ENCODE measurements around the gene RNU1-1.
"Not testable (repeated sequence)": the region's sequence is repeated elsewhere in the genome, so short reads cannot be mapped to it uniquely, and the experiment has no call there.

The RNU1-1 gene

GRCh38 chr1:16487011-16487410 is 27.1 kb downstream of the RNU1-1 start:
- peaks cover 12% of the 10 kb centered on the region for H3K36me3 ChIP-seq (ENCODE audit: control insufficient read depth, insufficient read depth, low read length, severe bottlenecking)
- H3K9me3 ChIP-seq (ENCODE audit: control insufficient read depth, low read length); DNase-seq (ENCODE audit: low read depth); H3K9ac ChIP-seq (ENCODE audit: low read length); H3K27me3 ChIP-seq (replicated peaks; ENCODE audit: control insufficient read depth, insufficient read depth, low read length); H3K4me3 ChIP-seq (ENCODE audit: low read length); H3K4me1 ChIP-seq (ENCODE audit: control insufficient read depth, insufficient read depth, low read length): not testable (repeated sequence)

GRCh38 chr1:16486316-16486715 is 27.8 kb downstream of the RNU1-1 start:
- not testable (repeated sequence) for DNase-seq (ENCODE audit: low read depth); H3K4me3 ChIP-seq (ENCODE audit: low read length); H3K27me3 ChIP-seq (replicated peaks; ENCODE audit: control insufficient read depth, insufficient read depth, low read length); H3K9ac ChIP-seq (ENCODE audit: low read length); H3K9me3 ChIP-seq (ENCODE audit: control insufficient read depth, low read length); H3K4me1 ChIP-seq (ENCODE audit: control insufficient read depth, insufficient read depth, low read length)
- peaks cover 13% of the 10 kb centered on the region for H3K36me3 ChIP-seq (ENCODE audit: control insufficient read depth, insufficient read depth, low read length, severe bottlenecking)

GRCh38 chr1:16484931-16485330 is 29.2 kb downstream of the RNU1-1 start:
- Histone ChIP-seq H3K9ac (ENCODE audit: low read length) (no peak overlapping the region), H3K9me3 (ENCODE audit: control insufficient read depth, low read length) (no peaks in the 10 kb centered on the region), H3K27me3 (replicated peaks; ENCODE audit: control insufficient read depth, insufficient read depth, low read length) (no peaks in the 10 kb centered on the region), H3K4me1 (ENCODE audit: control insufficient read depth, insufficient read depth, low read length) (no peaks in the 10 kb centered on the region), H3K36me3 (ENCODE audit: control insufficient read depth, insufficient read depth, low read length, severe bottlenecking) (peaks cover 24% of the 10 kb centered on the region), H3K4me3 (ENCODE audit: low read length) (no peak overlapping the region)
- no peak for DNase-seq (ENCODE audit: low read depth)

GRCh38 chr1:16484501-16484835 is 29.6 kb downstream of the RNU1-1 start:
- Histone ChIP-seq H3K9ac (ENCODE audit: low read length) (no peak overlapping the region), H3K4me3 (ENCODE audit: low read length) (no peak overlapping the region), H3K9me3 (ENCODE audit: control insufficient read depth, low read length) (no peaks in the 10 kb centered on the region), H3K36me3 (ENCODE audit: control insufficient read depth, insufficient read depth, low read length, severe bottlenecking) (peaks cover 24% of the 10 kb centered on the region), H3K4me1 (ENCODE audit: control insufficient read depth, insufficient read depth, low read length) (no peaks in the 10 kb centered on the region), H3K27me3 (replicated peaks; ENCODE audit: control insufficient read depth, insufficient read depth, low read length) (no peaks in the 10 kb centered on the region)
- no peak for DNase-seq (ENCODE audit: low read depth)

- H3K4me1 ChIP-seq (ENCODE audit: control insufficient read depth, insufficient read depth, low read length); DNase-seq (ENCODE audit: low read depth); H3K9ac ChIP-seq (ENCODE audit: low read length); H3K4me3 ChIP-seq (ENCODE audit: low read length); H3K9me3 ChIP-seq (ENCODE audit: control insufficient read depth, low read length); H3K27me3 ChIP-seq (replicated peaks; ENCODE audit: control insufficient read depth, insufficient read depth, low read length): not testable (repeated sequence)
- H3K36me3 ChIP-seq (ENCODE audit: control insufficient read depth, insufficient read depth, low read length, severe bottlenecking) = peaks cover 24% of the 10 kb centered on the region
Observed at GRCh38 chr1:16483639-16484500, 30.2 kb downstream of the RNU1-1 start.

- not testable (repeated sequence) for H3K9ac ChIP-seq (ENCODE audit: low read length); H3K4me1 ChIP-seq (ENCODE audit: control insufficient read depth, insufficient read depth, low read length); H3K27me3 ChIP-seq (replicated peaks; ENCODE audit: control insufficient read depth, insufficient read depth, low read length); H3K9me3 ChIP-seq (ENCODE audit: control insufficient read depth, low read length); H3K4me3 ChIP-seq (ENCODE audit: low read length); DNase-seq (ENCODE audit: low read depth)
- peaks cover 28% of the 10 kb centered on the region for H3K36me3 ChIP-seq (ENCODE audit: control insufficient read depth, insufficient read depth, low read length, severe bottlenecking)
Observed at GRCh38 chr1:16483146-16483545, 30.9 kb downstream of the RNU1-1 start.

- H3K9me3 ChIP-seq (ENCODE audit: control insufficient read depth, low read length) = no peaks in the 10 kb centered on the region
- no peaks in the 10 kb centered on the region for H3K27me3 ChIP-seq (replicated peaks; ENCODE audit: control insufficient read depth, insufficient read depth, low read length)
- no peaks in the 10 kb centered on the region for H3K4me1 ChIP-seq (ENCODE audit: control insufficient read depth, insufficient read depth, low read length)
- H3K36me3 ChIP-seq (ENCODE audit: control insufficient read depth, insufficient read depth, low read length, severe bottlenecking) = peaks cover 34% of the 10 kb centered on the region
- no peak for DNase-seq (ENCODE audit: low read depth)
- H3K4me3 ChIP-seq (ENCODE audit: low read length) = no peak overlapping the region
- no peak overlapping the region for H3K9ac ChIP-seq (ENCODE audit: low read length)
Observed at GRCh38 chr1:16478091-16478490, 36.0 kb downstream of the RNU1-1 start.

- not testable (repeated sequence) for H3K9me3 ChIP-seq (ENCODE audit: control insufficient read depth, low read length); H3K27me3 ChIP-seq (replicated peaks; ENCODE audit: control insufficient read depth, insufficient read depth, low read length); H3K4me1 ChIP-seq (ENCODE audit: control insufficient read depth, insufficient read depth, low read length); H3K4me3 ChIP-seq (ENCODE audit: low read length); H3K9ac ChIP-seq (ENCODE audit: low read length); DNase-seq (ENCODE audit: low read depth)
- H3K36me3 ChIP-seq (ENCODE audit: control insufficient read depth, insufficient read depth, low read length, severe bottlenecking) = peaks cover 39% of the 10 kb centered on the region
Observed at GRCh38 chr1:16475771-16476770, 38.0 kb downstream of the RNU1-1 start.

- H3K9ac ChIP-seq (ENCODE audit: low read length); H3K27me3 ChIP-seq (replicated peaks; ENCODE audit: control insufficient read depth, insufficient read depth, low read length); H3K4me1 ChIP-seq (ENCODE audit: control insufficient read depth, insufficient read depth, low read length); H3K4me3 ChIP-seq (ENCODE audit: low read length); H3K9me3 ChIP-seq (ENCODE audit: control insufficient read depth, low read length); DNase-seq (ENCODE audit: low read depth): not testable (repeated sequence)
- peaks cover 31% of the 10 kb centered on the region for H3K36me3 ChIP-seq (ENCODE audit: control insufficient read depth, insufficient read depth, low read length, severe bottlenecking)
Observed at GRCh38 chr1:16474891-16475290, 39.2 kb downstream of the RNU1-1 start.

GRCh38 chr1:16474166-16474800 is 39.8 kb downstream of the RNU1-1 start:
- H3K4me1 ChIP-seq (ENCODE audit: control insufficient read depth, insufficient read depth, low read length) = peaks cover under 1% of the 10 kb centered on the region
- peaks cover 31% of the 10 kb centered on the region for H3K36me3 ChIP-seq (ENCODE audit: control insufficient read depth, insufficient read depth, low read length, severe bottlenecking)
- no peaks in the 10 kb centered on the region for H3K9me3 ChIP-seq (ENCODE audit: control insufficient read depth, low read length)
- no peak for DNase-seq (ENCODE audit: low read depth)
- no peak overlapping the region for H3K4me3 ChIP-seq (ENCODE audit: low read length)
- H3K9ac ChIP-seq (ENCODE audit: low read length) = no peak overlapping the region
- no peaks in the 10 kb centered on the region for H3K27me3 ChIP-seq (replicated peaks; ENCODE audit: control insufficient read depth, insufficient read depth, low read length)

- DNase-seq (ENCODE audit: low read depth) = no peak
- H3K36me3 ChIP-seq (ENCODE audit: control insufficient read depth, insufficient read depth, low read length, severe bottlenecking) = peaks cover 17% of the 10 kb centered on the region
- peaks cover 2% of the 10 kb centered on the region for H3K4me1 ChIP-seq (ENCODE audit: control insufficient read depth, insufficient read depth, low read length)
- H3K9me3 ChIP-seq (ENCODE audit: control insufficient read depth, low read length) = no peaks in the 10 kb centered on the region
- no peak overlapping the region for H3K9ac ChIP-seq (ENCODE audit: low read length)
- H3K27me3 ChIP-seq (replicated peaks; ENCODE audit: control insufficient read depth, insufficient read depth, low read length) = no peaks in the 10 kb centered on the region
- H3K4me3 ChIP-seq (ENCODE audit: low read length) = no peak overlapping the region
Observed at GRCh38 chr1:16468558-16468957, 45.5 kb downstream of the RNU1-1 start.

Data from adipocyte (in vitro differentiated cells).